ENCODE results near the gene CEP135.

DNA sequence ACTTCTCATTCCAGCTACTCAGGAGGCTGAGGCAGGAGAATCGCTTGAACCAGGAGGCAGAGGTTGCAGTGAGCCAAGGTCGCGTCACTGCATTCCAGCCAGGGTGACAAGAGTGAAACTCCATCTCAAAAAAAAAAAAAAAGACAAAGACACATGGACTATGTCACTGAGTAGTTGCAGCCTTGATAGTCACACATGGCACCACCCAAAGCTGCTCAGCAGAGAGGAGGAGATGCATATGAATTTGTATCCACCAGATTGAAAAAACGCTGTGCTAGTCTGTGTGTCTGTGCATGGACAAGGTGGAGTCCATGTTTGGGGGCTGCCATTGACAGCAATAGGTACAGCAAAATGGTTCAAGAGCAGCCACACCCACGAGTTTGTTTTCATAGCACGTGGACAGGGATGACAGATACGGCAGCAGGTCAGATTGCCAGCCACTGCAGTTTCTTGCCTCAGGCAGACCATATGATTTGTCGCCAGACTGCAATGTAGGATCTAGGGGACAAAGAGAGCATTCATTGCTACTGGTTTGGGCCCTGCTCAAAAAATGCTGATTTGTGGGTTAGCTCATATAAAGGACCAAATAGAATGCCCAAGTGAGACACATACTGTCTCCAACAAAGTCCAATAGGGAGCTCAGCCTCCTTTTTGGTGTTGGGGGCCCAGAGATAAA is 89.9 kb downstream of the CEP135 start:
- TF ChIP-seq, protein P1, sequence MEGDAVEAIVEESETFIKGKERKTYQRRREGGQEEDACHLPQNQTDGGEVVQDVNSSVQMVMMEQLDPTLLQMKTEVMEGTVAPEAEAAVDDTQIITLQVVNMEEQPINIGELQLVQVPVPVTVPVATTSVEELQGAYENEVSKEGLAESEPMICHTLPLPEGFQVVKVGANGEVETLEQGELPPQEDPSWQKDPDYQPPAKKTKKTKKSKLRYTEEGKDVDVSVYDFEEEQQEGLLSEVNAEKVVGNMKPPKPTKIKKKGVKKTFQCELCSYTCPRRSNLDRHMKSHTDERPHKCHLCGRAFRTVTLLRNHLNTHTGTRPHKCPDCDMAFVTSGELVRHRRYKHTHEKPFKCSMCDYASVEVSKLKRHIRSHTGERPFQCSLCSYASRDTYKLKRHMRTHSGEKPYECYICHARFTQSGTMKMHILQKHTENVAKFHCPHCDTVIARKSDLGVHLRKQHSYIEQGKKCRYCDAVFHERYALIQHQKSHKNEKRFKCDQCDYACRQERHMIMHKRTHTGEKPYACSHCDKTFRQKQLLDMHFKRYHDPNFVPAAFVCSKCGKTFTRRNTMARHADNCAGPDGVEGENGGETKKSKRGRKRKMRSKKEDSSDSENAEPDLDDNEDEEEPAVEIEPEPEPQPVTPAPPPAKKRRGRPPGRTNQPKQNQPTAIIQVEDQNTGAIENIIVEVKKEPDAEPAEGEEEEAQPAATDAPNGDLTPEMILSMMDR (IDR thresholded peaks at IDR 0.05; ENCODE audit: borderline replicate concordance, extremely low read depth, low read length, poor library complexity, severe bottlenecking), result no peak
- TF ChIP-seq EZH2 (IDR thresholded peaks at IDR 0.05; ENCODE audit: borderline replicate concordance, low read depth, low read length, severe bottlenecking), result no peak
